RWPE1 (cell line): ENCODE measurements around the gene MS4A14.

Experiments
- CTCF ChIA-PET: fragments of 350-600 bp; sonication (Branson Sonifier 250); formaldehyde crosslinking; extraction: SDS; loops from one replicate; lab custom pipeline; 2021; lab: Yijun Ruan, JAX
- POLR2A ChIA-PET: fragments of 400-600 bp; formaldehyde crosslinking; extraction: SDS; loops from one replicate; lab custom pipeline; 2020; ENCODE audit warnings: antibody characterized with exemption; ENCODE audit not compliant: low non-redundant PET; lab: Yijun Ruan, JAX
- DNase-seq: peaks from one replicate; pipeline ENCODE4 v3.0.0; 2012; ENCODE audit warnings: low spot score
- H3K27ac ChIP-seq: fragments of 450-650 bp; 2 replicates; pipeline ENCODE4 v1.5.1; 2017
- TF ChIP-seq, protein P1 (sequence below): fragments of 450-650 bp; conservative IDR thresholded peaks from 2 replicates; pipeline ENCODE4 v1.5.1; 2017; ENCODE audit warnings: low read depth, mild to moderate bottlenecking

The MS4A14 gene

GRCh38 chr11:60377401-60378136 is 18.7 kb upstream of the MS4A14 start:
- ChIA-PET CTCF (no interaction called here), POLR2A (no interaction called here)
- TF ChIP-seq, protein P1, sequence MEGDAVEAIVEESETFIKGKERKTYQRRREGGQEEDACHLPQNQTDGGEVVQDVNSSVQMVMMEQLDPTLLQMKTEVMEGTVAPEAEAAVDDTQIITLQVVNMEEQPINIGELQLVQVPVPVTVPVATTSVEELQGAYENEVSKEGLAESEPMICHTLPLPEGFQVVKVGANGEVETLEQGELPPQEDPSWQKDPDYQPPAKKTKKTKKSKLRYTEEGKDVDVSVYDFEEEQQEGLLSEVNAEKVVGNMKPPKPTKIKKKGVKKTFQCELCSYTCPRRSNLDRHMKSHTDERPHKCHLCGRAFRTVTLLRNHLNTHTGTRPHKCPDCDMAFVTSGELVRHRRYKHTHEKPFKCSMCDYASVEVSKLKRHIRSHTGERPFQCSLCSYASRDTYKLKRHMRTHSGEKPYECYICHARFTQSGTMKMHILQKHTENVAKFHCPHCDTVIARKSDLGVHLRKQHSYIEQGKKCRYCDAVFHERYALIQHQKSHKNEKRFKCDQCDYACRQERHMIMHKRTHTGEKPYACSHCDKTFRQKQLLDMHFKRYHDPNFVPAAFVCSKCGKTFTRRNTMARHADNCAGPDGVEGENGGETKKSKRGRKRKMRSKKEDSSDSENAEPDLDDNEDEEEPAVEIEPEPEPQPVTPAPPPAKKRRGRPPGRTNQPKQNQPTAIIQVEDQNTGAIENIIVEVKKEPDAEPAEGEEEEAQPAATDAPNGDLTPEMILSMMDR = no peak
- DNase-seq = no peak
- no peak overlapping the region for H3K27ac ChIP-seq

DNA sequence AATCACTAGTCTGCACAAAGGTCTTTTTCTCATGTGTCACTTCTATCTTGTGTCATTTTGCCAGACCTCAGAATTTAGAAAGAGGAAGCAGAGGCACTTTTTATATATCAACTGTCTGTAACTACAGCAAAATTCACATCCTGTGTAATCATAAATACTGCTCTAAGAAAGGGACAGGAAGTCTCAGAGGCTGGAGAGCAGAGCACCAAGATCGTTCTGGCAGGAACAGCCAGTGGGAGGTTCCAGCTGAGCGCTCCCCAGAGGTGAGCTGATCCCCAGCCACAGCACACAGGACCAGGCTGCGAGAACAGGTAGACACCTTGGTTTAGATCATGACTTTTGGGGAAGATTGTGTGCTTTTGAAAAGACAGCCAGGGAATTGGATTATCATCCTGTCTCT is 17.9 kb upstream of the MS4A14 start, which contains the start of gene MS4A7:
MS4A7 (plus strand) TSS at position 179 of the 400 bp plus-strand sequence. CDS start 4,610 bp downstream, outside the sequence.
- H3K27ac ChIP-seq = no peak within 1 kb of the TSS
- CTCF ChIA-PET = no interaction called here
- POLR2A ChIA-PET = no interaction called here
- TF ChIP-seq, protein P1 = no peak
- DNase-seq = no peak

- DNase-seq = no peak
- ChIA-PET POLR2A (no interaction called here), CTCF (no interaction called here)
- H3K27ac ChIP-seq = no peak overlapping the region
- TF ChIP-seq, protein P1 = no peak
These were observed 6.9 kb upstream of the MS4A14 start for GRCh38 chr11:60389279-60389910.

DNA sequence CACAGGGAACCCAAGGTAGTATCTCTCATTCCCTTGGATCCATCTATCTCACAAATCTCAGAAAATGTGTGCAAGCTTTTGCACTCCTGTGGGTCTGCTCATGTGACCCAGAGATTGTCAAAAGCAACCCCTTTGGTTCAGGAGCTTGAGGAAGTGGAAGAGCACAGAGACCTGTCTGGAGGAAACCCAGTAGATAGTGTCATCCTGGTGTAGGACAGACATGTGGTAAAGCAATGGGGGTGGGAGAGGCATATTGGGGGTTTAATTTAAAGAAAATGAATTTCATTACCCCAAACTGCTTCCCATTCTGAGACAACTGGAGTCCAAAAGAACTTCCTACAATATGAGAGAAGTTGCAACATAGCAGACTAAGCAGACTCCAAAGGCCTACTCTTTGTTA is 5.8 kb upstream of the MS4A14 start:
- CTCF ChIA-PET = no interaction called here
- POLR2A ChIA-PET = no interaction called here
- no peak overlapping the region for H3K27ac ChIP-seq
- TF ChIP-seq, protein P1 = no peak
- DNase-seq = no peak

GRCh38 chr11:60392361-60392760 is 3.9 kb upstream of the MS4A14 start:
- no peak for DNase-seq
- no peak overlapping the region for H3K27ac ChIP-seq
- POLR2A ChIA-PET = no interaction called here
- TF ChIP-seq, protein P1 = no peak
- CTCF ChIA-PET = no interaction called here

GRCh38 chr11:60393016-60393415 is 3.2 kb upstream of the MS4A14 start:
- CTCF ChIA-PET = no interaction called here
- H3K27ac ChIP-seq = no peak overlapping the region
- POLR2A ChIA-PET = no interaction called here
- TF ChIP-seq, protein P1 = no peak
- DNase-seq = no peak
